ENCODE data around the gene TTC7B. TPM values are rescaled to one million over a fixed set of nuclear protein-coding genes. Genes with fewer than 3 reads are reported as not detected.

TTC7B gene
- total RNA-seq, 1 experiment from 2014 or later: 70.6 TPM

GRCh38 chr14:90613997-90614396, 202.2 kb downstream of the TTC7B start:
- TF ChIP-seq, protein P1, sequence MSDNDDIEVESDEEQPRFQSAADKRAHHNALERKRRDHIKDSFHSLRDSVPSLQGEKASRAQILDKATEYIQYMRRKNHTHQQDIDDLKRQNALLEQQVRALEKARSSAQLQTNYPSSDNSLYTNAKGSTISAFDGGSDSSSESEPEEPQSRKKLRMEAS (IDR thresholded peaks at IDR 0.05): no peak
- TF ChIP-seq SP1 (IDR thresholded peaks at IDR 0.05; ENCODE audit: low read depth) (no peak), EZH2 (IDR thresholded peaks at IDR 0.05) (no peak), ZNF274 (IDR thresholded peaks at IDR 0.05; ENCODE audit: low read depth, low read length) (no peak), FOSL1 (IDR thresholded peaks at IDR 0.05; ENCODE audit: low read depth) (no peak), ZFX (IDR thresholded peaks at IDR 0.05) (no peak), EGR1 (IDR thresholded peaks at IDR 0.05; ENCODE audit: low read depth) (no peak), SIN3A (IDR thresholded peaks at IDR 0.05; ENCODE audit: low read depth) (no peak), RAD21 (IDR thresholded peaks at IDR 0.05; ENCODE audit: low read depth) (no peak), POLR2AphosphoS5 (IDR thresholded peaks at IDR 0.05; ENCODE audit: low read depth, low read length) (no peak), SRF (IDR thresholded peaks at IDR 0.05; ENCODE audit: low read depth) (no peak), EZH2phosphoT487 (IDR thresholded peaks at IDR 0.05; ENCODE audit: borderline replicate concordance) (no peak)
- TF ChIP-seq, protein P2, sequence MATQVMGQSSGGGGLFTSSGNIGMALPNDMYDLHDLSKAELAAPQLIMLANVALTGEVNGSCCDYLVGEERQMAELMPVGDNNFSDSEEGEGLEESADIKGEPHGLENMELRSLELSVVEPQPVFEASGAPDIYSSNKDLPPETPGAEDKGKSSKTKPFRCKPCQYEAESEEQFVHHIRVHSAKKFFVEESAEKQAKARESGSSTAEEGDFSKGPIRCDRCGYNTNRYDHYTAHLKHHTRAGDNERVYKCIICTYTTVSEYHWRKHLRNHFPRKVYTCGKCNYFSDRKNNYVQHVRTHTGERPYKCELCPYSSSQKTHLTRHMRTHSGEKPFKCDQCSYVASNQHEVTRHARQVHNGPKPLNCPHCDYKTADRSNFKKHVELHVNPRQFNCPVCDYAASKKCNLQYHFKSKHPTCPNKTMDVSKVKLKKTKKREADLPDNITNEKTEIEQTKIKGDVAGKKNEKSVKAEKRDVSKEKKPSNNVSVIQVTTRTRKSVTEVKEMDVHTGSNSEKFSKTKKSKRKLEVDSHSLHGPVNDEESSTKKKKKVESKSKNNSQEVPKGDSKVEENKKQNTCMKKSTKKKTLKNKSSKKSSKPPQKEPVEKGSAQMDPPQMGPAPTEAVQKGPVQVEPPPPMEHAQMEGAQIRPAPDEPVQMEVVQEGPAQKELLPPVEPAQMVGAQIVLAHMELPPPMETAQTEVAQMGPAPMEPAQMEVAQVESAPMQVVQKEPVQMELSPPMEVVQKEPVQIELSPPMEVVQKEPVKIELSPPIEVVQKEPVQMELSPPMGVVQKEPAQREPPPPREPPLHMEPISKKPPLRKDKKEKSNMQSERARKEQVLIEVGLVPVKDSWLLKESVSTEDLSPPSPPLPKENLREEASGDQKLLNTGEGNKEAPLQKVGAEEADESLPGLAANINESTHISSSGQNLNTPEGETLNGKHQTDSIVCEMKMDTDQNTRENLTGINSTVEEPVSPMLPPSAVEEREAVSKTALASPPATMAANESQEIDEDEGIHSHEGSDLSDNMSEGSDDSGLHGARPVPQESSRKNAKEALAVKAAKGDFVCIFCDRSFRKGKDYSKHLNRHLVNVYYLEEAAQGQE (IDR thresholded peaks at IDR 0.05; ENCODE audit: low read depth): no peak
- TF ChIP-seq, protein P3, sequence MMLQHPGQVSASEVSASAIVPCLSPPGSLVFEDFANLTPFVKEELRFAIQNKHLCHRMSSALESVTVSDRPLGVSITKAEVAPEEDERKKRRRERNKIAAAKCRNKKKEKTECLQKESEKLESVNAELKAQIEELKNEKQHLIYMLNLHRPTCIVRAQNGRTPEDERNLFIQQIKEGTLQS (IDR thresholded peaks at IDR 0.05): no peak
- H3K4me2 ChIP-seq (ENCODE audit: low read length): no peak overlapping the region
- ChIA-PET POLR2A (no interaction called here), RAD21 (ENCODE audit: low non-redundant PET in 1 of 2, low total read pairs in 2 of 2, uncharacterized antibody in 2 of 2, unreplicated experiment in 2 of 2) (no interaction called here), CTCF (no interaction called here)
- no peaks in the 10 kb centered on the region for H3K4me1 ChIP-seq (ENCODE audit: control insufficient read depth in 1 of 2, insufficient read depth in 2 of 2, low read length in 2 of 2)
- no TSS peak for BruUV-seq (replicated peaks)
- no peak overlapping the region for H3K9ac ChIP-seq (ENCODE audit: low read length)
- intact Hi-C loops (cut with micrococcal nuclease): no loop called here
- no peaks in the 10 kb centered on the region for H4K20me1 ChIP-seq (ENCODE audit: insufficient read depth)
- H3K27ac ChIP-seq (ENCODE audit: low read depth, low read length): no peak overlapping the region
- ATAC-seq: no peak
- H3K36me3 ChIP-seq (ENCODE audit: control insufficient read depth in 1 of 2, insufficient read depth in 2 of 2, low read length in 2 of 2): no peaks in the 10 kb centered on the region
- H3K9me3 ChIP-seq (ENCODE audit: control insufficient read depth in 1 of 2, insufficient read depth in 1 of 2, low read depth in 1 of 2, low read length in 2 of 2): no peaks in the 10 kb centered on the region
- no peaks in the 10 kb centered on the region for H3K79me2 ChIP-seq (ENCODE audit: insufficient read depth, low read length)
- H3K4me3 ChIP-seq (replicated peaks in 1 of 2; ENCODE audit: low read depth in 1 of 2, low read length in 2 of 2): no peak overlapping the region
- no peaks in the 10 kb centered on the region for H3K27me3 ChIP-seq (ENCODE audit: insufficient read depth, low read length)
- no peaks in the 10 kb centered on the region for H3K9me2 ChIP-seq (ENCODE audit: insufficient read depth)
- H2AFZ ChIP-seq (ENCODE audit: low read depth, low read length, poor library complexity, severe bottlenecking): no peak overlapping the region
- no peak for DNase-seq (ENCODE audit: low read depth, low spot score)
